GM12878 (cell line): ENCODE measurements around the gene KLRC2. TPM values are rescaled to one million over a fixed set of nuclear protein-coding genes. Genes with fewer than 3 reads are reported as not detected.

ENCODE experiments used
- CBFB ChIP-seq: IDR thresholded peaks from 2 replicates; pipeline ENCODE4 v1.6.1; 2016; ENCODE audit warnings: antibody characterized with exemption, low read depth
- EED ChIP-seq: sonication (generic); IDR thresholded peaks from 2 replicates; pipeline ENCODE4 v1.6.1; 2016; ENCODE audit warnings: antibody characterized with exemption, low read depth
- IKZF1 ChIP-seq: fragments of 450-650 bp; conservative IDR thresholded peaks from 2 replicates; pipeline ENCODE4 v1.6.1; 2017; ENCODE audit warnings: antibody characterized with exemption, mild to moderate bottlenecking
- KDM1A ChIP-seq: fragments of 200-600 bp; sonication (generic); IDR thresholded peaks from 2 replicates; pipeline ENCODE4 v1.6.1; 2016; ENCODE audit warnings: borderline replicate concordance
- MTA2 ChIP-seq: fragments of 450-650 bp; IDR thresholded peaks from 2 replicates; pipeline ENCODE4 v1.6.1; 2016; ENCODE audit warnings: low read depth, mild to moderate bottlenecking, moderate library complexity
- NFIC ChIP-seq: IDR thresholded peaks from 2 replicates; pipeline ENCODE4 v1.6.1; 2012; ENCODE audit warnings: low read depth, mild to moderate bottlenecking, inconsistent platforms, low read length, moderate library complexity
- NR2C2 ChIP-seq: IDR thresholded peaks from 2 replicates; pipeline ENCODE4 v1.6.1; 2011; ENCODE audit warnings: borderline replicate concordance, low read depth; ENCODE audit not compliant: control insufficient read depth, insufficient read length
- PAX5 ChIP-seq: IDR thresholded peaks from 2 replicates; pipeline ENCODE4 v1.6.1; 2011; ENCODE audit warnings: low read depth, low read length, borderline replicate concordance
- PKNOX1 ChIP-seq: fragments of 450-650 bp; IDR thresholded peaks from 2 replicates; pipeline ENCODE4 v1.6.1; 2016; ENCODE audit warnings: mild to moderate bottlenecking
- RAD21 ChIP-seq: IDR thresholded peaks from 2 replicates; pipeline ENCODE4 v1.6.1; 2011; ENCODE audit warnings: mild to moderate bottlenecking, low read depth, low read length, moderate library complexity; ENCODE audit not compliant: insufficient read depth
- RELA ChIP-seq: fragments of 450-650 bp; IDR thresholded peaks from 2 replicates; pipeline ENCODE4 v1.8.0; 2014; ENCODE audit warnings: borderline replicate concordance; ENCODE audit not compliant: partially characterized antibody
- SIX5 ChIP-seq: IDR thresholded peaks from 2 replicates; pipeline ENCODE4 v1.6.1; 2011; ENCODE audit warnings: mild to moderate bottlenecking, low read depth, low read length, moderate library complexity; ENCODE audit not compliant: severe bottlenecking
- SPI1 ChIP-seq: IDR thresholded peaks from 2 replicates; pipeline ENCODE4 v1.6.1; 2011; ENCODE audit warnings: low read depth, mild to moderate bottlenecking, low read length, moderate library complexity, borderline replicate concordance; ENCODE audit not compliant: insufficient read depth
- TCF12 ChIP-seq: IDR thresholded peaks from 2 replicates; pipeline ENCODE4 v1.6.1; 2011; ENCODE audit warnings: low read depth, mild to moderate bottlenecking, low read length
- TCF3 ChIP-seq: IDR thresholded peaks from 2 replicates; pipeline ENCODE4 v1.6.1; 2012; ENCODE audit warnings: low read depth, mild to moderate bottlenecking, low read length, borderline replicate concordance; ENCODE audit not compliant: insufficient read depth
- ZNF274 ChIP-seq: IDR thresholded peaks from one replicate; pipeline ENCODE4 v1.8.0; 2011; ENCODE audit not compliant: insufficient read length, insufficient read depth
- ZSCAN29 ChIP-seq: fragments of 450-650 bp; IDR thresholded peaks from 2 replicates; pipeline ENCODE4 v1.6.1; 2017; ENCODE audit warnings: mild to moderate bottlenecking, moderate library complexity
- polyA plus RNA-seq, 11 experiments: library from polyadenylated mRNA; depleted of rRNA in 4 of 11; unstranded in 6 of 11; stranded (reverse) in 5 of 11; fragments of >200 nt; fragmentation: Nextera tagmentation in 4 of 11; fragmentation: Illumina TruSeq in 1 of 11; extraction: Ambion mirVana in 4 of 11; extraction: Trizol in 1 of 11; gene quantifications; 1 replicate in 1 of 11; 2 replicates in 10 of 11; pipeline versions ENCODE4 v1.2.1 to v1.2.3, GENCODE V29; 2011 to 2016; ENCODE audit warnings: inconsistent platforms in 2 of 11, missing spikeins in 2 of 11, low read depth in 1 of 11
- total RNA-seq, 4 experiments: library from RNA; depleted of rRNA in 3 of 4; stranded (reverse); fragments of >200 nt in 3 of 4; fragmentation: Illumina TruSeq in 1 of 4; extraction: Trizol in 1 of 4; gene quantifications; 2 replicates each; pipeline versions ENCODE4 v1.2.1 to v1.2.3, GENCODE V29; 2013 to 2021
- TF ChIP-seq, protein P1 (sequence below): IDR thresholded peaks from 2 replicates; pipeline ENCODE4 v1.6.1; 2012; ENCODE audit warnings: low read length, inconsistent platforms
- TF ChIP-seq, protein P2 (sequence below): fragments of 450-650 bp; IDR thresholded peaks from 2 replicates; pipeline ENCODE4 v1.6.1; 2016; ENCODE audit warnings: mild to moderate bottlenecking
- TF ChIP-seq, protein P3 (sequence below): fragments of 450-650 bp; IDR thresholded peaks from 2 replicates; pipeline ENCODE4 v1.6.1; 2017; ENCODE audit warnings: mild to moderate bottlenecking, moderate library complexity

The KLRC2 gene
- total and polyA plus RNA-seq, 10 of the 15 experiments (the other 5 are each of a cell fraction or from before 2014, with no cell fraction given) = 0.15 to 0.40 (median 0.20) TPM; not detected in 5

DNA sequence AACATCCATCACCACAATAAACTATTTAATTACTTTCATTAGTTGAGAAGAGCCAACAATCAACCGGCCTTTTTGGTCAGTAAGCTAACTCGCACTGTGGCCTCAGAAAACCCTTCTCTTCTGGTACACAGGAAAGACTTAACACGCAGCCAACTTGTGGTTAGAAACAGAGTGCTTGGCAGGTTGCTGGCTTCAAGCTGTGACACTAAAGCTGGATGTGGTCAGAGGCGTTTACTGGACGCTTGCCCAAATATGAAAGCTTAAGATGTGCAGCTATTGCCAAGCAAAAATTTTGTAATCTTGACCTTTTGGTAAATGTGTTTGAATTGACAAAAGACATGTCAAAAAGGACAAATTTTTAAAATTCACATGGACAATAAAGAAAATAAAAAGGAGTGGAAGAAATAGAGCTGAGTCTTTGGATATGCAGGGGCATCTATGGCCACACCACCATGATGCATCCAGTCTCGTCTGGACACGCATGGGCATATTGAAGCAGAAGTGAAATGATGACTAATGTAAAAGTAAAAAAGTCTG, 43.3 kb downstream of the KLRC2 start (continued):
- TF ChIP-seq NR2C2 (no peak), RELA (no peak), RAD21 (0 out of 2 replicates have a peak, but pooled peaks have one; percentile 9), TCF3 (no peak), SPI1 (peak; percentile 49; the same call in 1 of the 2 replicates), EED (peak; percentile 63; the same call in 1 of the 2 replicates), ZNF274 (no peak), IKZF1 (peak; percentile 64; the same call in 1 of the 2 replicates), ZSCAN29 (no peak), PAX5 (peak; percentile 46; the same call in 1 of the 2 replicates), KDM1A (no peak), PKNOX1 (0 out of 2 replicates have a peak, but pooled peaks have one; percentile 22), MTA2 (peak; percentile 93), SIX5 (no peak), NFIC (peak; percentile 75), TCF12 (peak; percentile 74), CBFB (peak; percentile 90)
- TF ChIP-seq, protein P1, sequence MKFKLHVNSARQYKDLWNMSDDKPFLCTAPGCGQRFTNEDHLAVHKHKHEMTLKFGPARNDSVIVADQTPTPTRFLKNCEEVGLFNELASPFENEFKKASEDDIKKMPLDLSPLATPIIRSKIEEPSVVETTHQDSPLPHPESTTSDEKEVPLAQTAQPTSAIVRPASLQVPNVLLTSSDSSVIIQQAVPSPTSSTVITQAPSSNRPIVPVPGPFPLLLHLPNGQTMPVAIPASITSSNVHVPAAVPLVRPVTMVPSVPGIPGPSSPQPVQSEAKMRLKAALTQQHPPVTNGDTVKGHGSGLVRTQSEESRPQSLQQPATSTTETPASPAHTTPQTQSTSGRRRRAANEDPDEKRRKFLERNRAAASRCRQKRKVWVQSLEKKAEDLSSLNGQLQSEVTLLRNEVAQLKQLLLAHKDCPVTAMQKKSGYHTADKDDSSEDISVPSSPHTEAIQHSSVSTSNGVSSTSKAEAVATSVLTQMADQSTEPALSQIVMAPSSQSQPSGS = no peak; the same call in 1 of the 2 replicates
- TF ChIP-seq, protein P2, sequence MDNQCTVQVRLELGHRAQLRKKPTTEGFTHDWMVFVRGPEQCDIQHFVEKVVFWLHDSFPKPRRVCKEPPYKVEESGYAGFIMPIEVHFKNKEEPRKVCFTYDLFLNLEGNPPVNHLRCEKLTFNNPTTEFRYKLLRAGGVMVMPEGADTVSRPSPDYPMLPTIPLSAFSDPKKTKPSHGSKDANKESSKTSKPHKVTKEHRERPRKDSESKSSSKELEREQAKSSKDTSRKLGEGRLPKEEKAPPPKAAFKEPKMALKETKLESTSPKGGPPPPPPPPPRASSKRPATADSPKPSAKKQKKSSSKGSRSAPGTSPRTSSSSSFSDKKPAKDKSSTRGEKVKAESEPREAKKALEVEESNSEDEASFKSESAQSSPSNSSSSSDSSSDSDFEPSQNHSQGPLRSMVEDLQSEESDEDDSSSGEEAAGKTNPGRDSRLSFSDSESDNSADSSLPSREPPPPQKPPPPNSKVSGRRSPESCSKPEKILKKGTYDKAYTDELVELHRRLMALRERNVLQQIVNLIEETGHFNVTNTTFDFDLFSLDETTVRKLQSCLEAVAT = peak; percentile 42; the same call in 1 of the 2 replicates
- TF ChIP-seq, protein P3, sequence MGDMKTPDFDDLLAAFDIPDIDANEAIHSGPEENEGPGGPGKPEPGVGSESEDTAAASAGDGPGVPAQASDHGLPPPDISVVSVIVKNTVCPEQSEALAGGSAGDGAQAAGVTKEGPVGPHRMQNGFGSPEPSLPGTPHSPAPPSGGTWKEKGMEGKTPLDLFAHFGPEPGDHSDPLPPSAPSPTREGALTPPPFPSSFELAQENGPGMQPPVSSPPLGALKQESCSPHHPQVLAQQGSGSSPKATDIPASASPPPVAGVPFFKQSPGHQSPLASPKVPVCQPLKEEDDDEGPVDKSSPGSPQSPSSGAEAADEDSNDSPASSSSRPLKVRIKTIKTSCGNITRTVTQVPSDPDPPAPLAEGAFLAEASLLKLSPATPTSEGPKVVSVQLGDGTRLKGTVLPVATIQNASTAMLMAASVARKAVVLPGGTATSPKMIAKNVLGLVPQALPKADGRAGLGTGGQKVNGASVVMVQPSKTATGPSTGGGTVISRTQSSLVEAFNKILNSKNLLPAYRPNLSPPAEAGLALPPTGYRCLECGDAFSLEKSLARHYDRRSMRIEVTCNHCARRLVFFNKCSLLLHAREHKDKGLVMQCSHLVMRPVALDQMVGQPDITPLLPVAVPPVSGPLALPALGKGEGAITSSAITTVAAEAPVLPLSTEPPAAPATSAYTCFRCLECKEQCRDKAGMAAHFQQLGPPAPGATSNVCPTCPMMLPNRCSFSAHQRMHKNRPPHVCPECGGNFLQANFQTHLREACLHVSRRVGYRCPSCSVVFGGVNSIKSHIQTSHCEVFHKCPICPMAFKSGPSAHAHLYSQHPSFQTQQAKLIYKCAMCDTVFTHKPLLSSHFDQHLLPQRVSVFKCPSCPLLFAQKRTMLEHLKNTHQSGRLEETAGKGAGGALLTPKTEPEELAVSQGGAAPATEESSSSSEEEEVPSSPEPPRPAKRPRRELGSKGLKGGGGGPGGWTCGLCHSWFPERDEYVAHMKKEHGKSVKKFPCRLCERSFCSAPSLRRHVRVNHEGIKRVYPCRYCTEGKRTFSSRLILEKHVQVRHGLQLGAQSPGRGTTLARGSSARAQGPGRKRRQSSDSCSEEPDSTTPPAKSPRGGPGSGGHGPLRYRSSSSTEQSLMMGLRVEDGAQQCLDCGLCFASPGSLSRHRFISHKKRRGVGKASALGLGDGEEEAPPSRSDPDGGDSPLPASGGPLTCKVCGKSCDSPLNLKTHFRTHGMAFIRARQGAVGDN = no peak
